ENCODE results near the gene FREM3.
A peak's percentile ranks its signal among the peaks of the same experiment; 100 is the strongest.
"Not testable (repeated sequence)": the region's sequence is repeated elsewhere in the genome, so short reads cannot be mapped to it uniquely, and the experiment has no call there.

FREM3 gene

GRCh38 chr4:143700416-143701352 lies at the start of gene FREM3:
FREM3 (minus strand) TSS chr4:143700675; CDS start chr4:143700675, 0 bp downstream.
- H3K9ac ChIP-seq (ENCODE audit: low read depth in 1 of 2, low read length in 2 of 2) = no peak within 1 kb of the TSS
- H3K9me3 ChIP-seq (ENCODE audit: control insufficient read depth in 2 of 2, low read length in 2 of 2) = no peaks in the 10 kb centered on the region
- H3K27ac ChIP-seq (ENCODE audit: low read depth in 2 of 2, low read length in 2 of 2) = no peak within 1 kb of the TSS
- peaks cover 0 to 4% of the 10 kb centered on the region in 2 donors for H3K4me1 ChIP-seq (ENCODE audit: control insufficient read depth in 2 of 2, insufficient read depth in 2 of 2, low read length in 2 of 2)
- H3K4me3 ChIP-seq (ENCODE audit: low read length in 2 of 2) = peak within 1 kb of the TSS; percentile 25 to 51
- no peaks in the 10 kb centered on the region for H3K36me3 ChIP-seq (ENCODE audit: control insufficient read depth in 2 of 2, insufficient read depth in 2 of 2, low read length in 2 of 2)
- peaks cover 8 to 15% of the 10 kb centered on the region in 2 donors for H3K27me3 ChIP-seq (ENCODE audit: control insufficient read depth in 2 of 2, insufficient read depth in 2 of 2, low read length in 2 of 2)

- Histone ChIP-seq H3K4me3 (ENCODE audit: low read length in 2 of 2) (no peak overlapping the region), H3K27ac (ENCODE audit: low read depth in 2 of 2, low read length in 2 of 2) (no peak overlapping the region), H3K9me3 (ENCODE audit: control insufficient read depth in 2 of 2, low read length in 2 of 2) (no peaks in the 10 kb centered on the region), H3K36me3 (ENCODE audit: control insufficient read depth in 2 of 2, insufficient read depth in 2 of 2, low read length in 2 of 2) (no peaks in the 10 kb centered on the region), H3K4me1 (ENCODE audit: control insufficient read depth in 2 of 2, insufficient read depth in 2 of 2, low read length in 2 of 2) (no peaks in the 10 kb centered on the region), H3K27me3 (ENCODE audit: control insufficient read depth in 2 of 2, insufficient read depth in 2 of 2, low read length in 2 of 2) (no peaks in the 10 kb centered on the region), H3K9ac (ENCODE audit: low read depth in 1 of 2, low read length in 2 of 2) (no peak overlapping the region)
Measured at GRCh38 chr4:143745874-143746273, 45.4 kb upstream of the FREM3 start.

- no peak overlapping the region for H3K4me3 ChIP-seq (ENCODE audit: low read length in 2 of 2)
- H3K9ac ChIP-seq (ENCODE audit: low read depth in 1 of 2, low read length in 2 of 2) = no peak overlapping the region
- H3K9me3 ChIP-seq (ENCODE audit: control insufficient read depth in 2 of 2, low read length in 2 of 2) = no peaks in the 10 kb centered on the region
- no peaks in the 10 kb centered on the region for H3K36me3 ChIP-seq (ENCODE audit: control insufficient read depth in 2 of 2, insufficient read depth in 2 of 2, low read length in 2 of 2)
- H3K4me1 ChIP-seq (ENCODE audit: control insufficient read depth in 2 of 2, insufficient read depth in 2 of 2, low read length in 2 of 2) = no peaks in the 10 kb centered on the region
- no peak overlapping the region for H3K27ac ChIP-seq (ENCODE audit: low read depth in 2 of 2, low read length in 2 of 2)
- no peaks in the 10 kb centered on the region for H3K27me3 ChIP-seq (ENCODE audit: control insufficient read depth in 2 of 2, insufficient read depth in 2 of 2, low read length in 2 of 2)
Measured at GRCh38 chr4:143743591-143743990, 43.1 kb upstream of the FREM3 start.

GRCh38 chr4:143742834-143743233 lies 42.4 kb upstream of the FREM3 start:
- no peaks in the 10 kb centered on the region for H3K36me3 ChIP-seq (ENCODE audit: control insufficient read depth in 2 of 2, insufficient read depth in 2 of 2, low read length in 2 of 2)
- H3K4me3 ChIP-seq (ENCODE audit: low read length in 2 of 2) = no peak overlapping the region
- H3K27ac ChIP-seq (ENCODE audit: low read depth in 2 of 2, low read length in 2 of 2) = no peak overlapping the region
- H3K9ac ChIP-seq (ENCODE audit: low read depth in 1 of 2, low read length in 2 of 2) = no peak overlapping the region
- H3K27me3 ChIP-seq (ENCODE audit: control insufficient read depth in 2 of 2, insufficient read depth in 2 of 2, low read length in 2 of 2) = no peaks in the 10 kb centered on the region
- no peaks in the 10 kb centered on the region for H3K4me1 ChIP-seq (ENCODE audit: control insufficient read depth in 2 of 2, insufficient read depth in 2 of 2, low read length in 2 of 2)
- no peaks in the 10 kb centered on the region for H3K9me3 ChIP-seq (ENCODE audit: control insufficient read depth in 2 of 2, low read length in 2 of 2)

- H3K36me3 ChIP-seq (ENCODE audit: control insufficient read depth in 2 of 2, insufficient read depth in 2 of 2, low read length in 2 of 2) = no peaks in the 10 kb centered on the region
- H3K27ac ChIP-seq (ENCODE audit: low read depth in 2 of 2, low read length in 2 of 2) = no peak overlapping the region
- H3K9me3 ChIP-seq (ENCODE audit: control insufficient read depth in 2 of 2, low read length in 2 of 2) = no peaks in the 10 kb centered on the region
- H3K4me3 ChIP-seq (ENCODE audit: low read length in 2 of 2) = no peak overlapping the region
- no peaks in the 10 kb centered on the region for H3K4me1 ChIP-seq (ENCODE audit: control insufficient read depth in 2 of 2, insufficient read depth in 2 of 2, low read length in 2 of 2)
- H3K9ac ChIP-seq (ENCODE audit: low read depth in 1 of 2, low read length in 2 of 2) = no peak overlapping the region
- no peaks in the 10 kb centered on the region for H3K27me3 ChIP-seq (ENCODE audit: control insufficient read depth in 2 of 2, insufficient read depth in 2 of 2, low read length in 2 of 2)
Measured at GRCh38 chr4:143736861-143737260, 36.4 kb upstream of the FREM3 start.

GRCh38 chr4:143736061-143736460 lies 35.6 kb upstream of the FREM3 start:
- not testable (repeated sequence) for H3K9ac ChIP-seq (ENCODE audit: low read depth in 1 of 2, low read length in 2 of 2); H3K9me3 ChIP-seq (ENCODE audit: control insufficient read depth in 2 of 2, low read length in 2 of 2); H3K36me3 ChIP-seq (ENCODE audit: control insufficient read depth in 2 of 2, insufficient read depth in 2 of 2, low read length in 2 of 2); H3K4me3 ChIP-seq (ENCODE audit: low read length in 2 of 2); H3K4me1 ChIP-seq (ENCODE audit: control insufficient read depth in 2 of 2, insufficient read depth in 2 of 2, low read length in 2 of 2); H3K27ac ChIP-seq (ENCODE audit: low read depth in 2 of 2, low read length in 2 of 2); H3K27me3 ChIP-seq (ENCODE audit: control insufficient read depth in 2 of 2, insufficient read depth in 2 of 2, low read length in 2 of 2)

GRCh38 chr4:143728166-143728565 lies 27.7 kb upstream of the FREM3 start:
- Histone ChIP-seq H3K36me3 (ENCODE audit: control insufficient read depth in 2 of 2, insufficient read depth in 2 of 2, low read length in 2 of 2) (no peaks in the 10 kb centered on the region), H3K27me3 (ENCODE audit: control insufficient read depth in 2 of 2, insufficient read depth in 2 of 2, low read length in 2 of 2) (no peaks in the 10 kb centered on the region), H3K9ac (ENCODE audit: low read depth in 1 of 2, low read length in 2 of 2) (no peak overlapping the region), H3K9me3 (ENCODE audit: control insufficient read depth in 2 of 2, low read length in 2 of 2) (no peaks in the 10 kb centered on the region), H3K4me3 (ENCODE audit: low read length in 2 of 2) (no peak overlapping the region), H3K4me1 (ENCODE audit: control insufficient read depth in 2 of 2, insufficient read depth in 2 of 2, low read length in 2 of 2) (no peaks in the 10 kb centered on the region), H3K27ac (ENCODE audit: low read depth in 2 of 2, low read length in 2 of 2) (no peak overlapping the region)

GRCh38 chr4:143726714-143727113 lies 26.2 kb upstream of the FREM3 start:
- no peaks in the 10 kb centered on the region for H3K9me3 ChIP-seq (ENCODE audit: control insufficient read depth in 2 of 2, low read length in 2 of 2)
- H3K27me3 ChIP-seq (ENCODE audit: control insufficient read depth in 2 of 2, insufficient read depth in 2 of 2, low read length in 2 of 2) = no peaks in the 10 kb centered on the region
- no peak overlapping the region for H3K9ac ChIP-seq (ENCODE audit: low read depth in 1 of 2, low read length in 2 of 2)
- no peaks in the 10 kb centered on the region for H3K4me1 ChIP-seq (ENCODE audit: control insufficient read depth in 2 of 2, insufficient read depth in 2 of 2, low read length in 2 of 2)
- no peaks in the 10 kb centered on the region for H3K36me3 ChIP-seq (ENCODE audit: control insufficient read depth in 2 of 2, insufficient read depth in 2 of 2, low read length in 2 of 2)
- H3K27ac ChIP-seq (ENCODE audit: low read depth in 2 of 2, low read length in 2 of 2) = no peak overlapping the region
- H3K4me3 ChIP-seq (ENCODE audit: low read length in 2 of 2) = no peak overlapping the region

- no peak overlapping the region for H3K4me3 ChIP-seq (ENCODE audit: low read length in 2 of 2)
- H3K36me3 ChIP-seq (ENCODE audit: control insufficient read depth in 2 of 2, insufficient read depth in 2 of 2, low read length in 2 of 2) = no peaks in the 10 kb centered on the region
- H3K4me1 ChIP-seq (ENCODE audit: control insufficient read depth in 2 of 2, insufficient read depth in 2 of 2, low read length in 2 of 2) = no peaks in the 10 kb centered on the region
- H3K9me3 ChIP-seq (ENCODE audit: control insufficient read depth in 2 of 2, low read length in 2 of 2) = no peaks in the 10 kb centered on the region
- H3K9ac ChIP-seq (ENCODE audit: low read depth in 1 of 2, low read length in 2 of 2) = no peak overlapping the region
- no peak overlapping the region for H3K27ac ChIP-seq (ENCODE audit: low read depth in 2 of 2, low read length in 2 of 2)
- H3K27me3 ChIP-seq (ENCODE audit: control insufficient read depth in 2 of 2, insufficient read depth in 2 of 2, low read length in 2 of 2) = no peaks in the 10 kb centered on the region
Measured at GRCh38 chr4:143721317-143721716, 20.8 kb upstream of the FREM3 start.

- H3K9ac ChIP-seq (ENCODE audit: low read depth in 1 of 2, low read length in 2 of 2); H3K9me3 ChIP-seq (ENCODE audit: control insufficient read depth in 2 of 2, low read length in 2 of 2); H3K27me3 ChIP-seq (ENCODE audit: control insufficient read depth in 2 of 2, insufficient read depth in 2 of 2, low read length in 2 of 2); H3K36me3 ChIP-seq (ENCODE audit: control insufficient read depth in 2 of 2, insufficient read depth in 2 of 2, low read length in 2 of 2); H3K4me3 ChIP-seq (ENCODE audit: low read length in 2 of 2); H3K27ac ChIP-seq (ENCODE audit: low read depth in 2 of 2, low read length in 2 of 2); H3K4me1 ChIP-seq (ENCODE audit: control insufficient read depth in 2 of 2, insufficient read depth in 2 of 2, low read length in 2 of 2): not testable (repeated sequence)
Measured at GRCh38 chr4:143718748-143719147, 18.3 kb upstream of the FREM3 start.
